Hindlimb muscle (tissue), 1 donor: ENCODE measurements around the gene TTYH3. TPM values are rescaled to one million over a fixed set of nuclear protein-coding genes. Genes with fewer than 3 reads are reported as not detected.

Experiments used
- DNase-seq: peaks from one replicate; pipeline ENCODE4 v3.0.0-alpha.2; 2013
- polyA plus RNA-seq: library from polyadenylated mRNA; unstranded; fragments of 120-200 nt; gene quantifications from one replicate; pipeline ENCODE4 v1.2.1, GENCODE V29; 2013; ENCODE audit not compliant: insufficient read length

Gene TTYH3
- polyA plus RNA-seq, 1 donor = 83.4 TPM

DNA sequence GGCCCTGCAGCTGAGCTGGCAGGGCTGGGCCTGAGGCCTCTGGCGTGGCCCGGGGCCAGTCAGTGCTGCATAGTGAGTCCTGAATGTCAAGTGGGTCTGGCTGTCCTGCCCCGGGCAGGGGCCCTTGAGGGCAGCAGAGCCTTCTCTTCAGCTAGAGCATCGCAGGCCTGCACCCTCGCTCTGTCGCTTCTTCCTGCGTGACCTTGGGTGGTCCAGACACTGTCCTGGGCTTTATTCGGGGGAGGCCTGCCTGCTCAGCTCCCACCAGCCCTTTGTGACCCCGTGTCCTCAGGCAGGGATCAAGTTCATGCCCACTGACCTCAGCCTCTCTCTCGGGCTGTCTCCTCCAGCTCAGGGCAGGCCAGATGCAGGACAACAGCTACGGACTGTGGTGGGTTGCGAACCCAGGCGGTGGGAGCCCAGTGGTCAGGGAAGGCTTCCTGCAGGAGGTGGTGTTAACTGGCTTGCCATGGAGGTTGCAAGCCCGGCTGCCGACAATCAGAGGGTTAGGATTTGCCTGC, 3.4 kb downstream of the TTYH3 start:
- no peak for DNase-seq

DNA sequence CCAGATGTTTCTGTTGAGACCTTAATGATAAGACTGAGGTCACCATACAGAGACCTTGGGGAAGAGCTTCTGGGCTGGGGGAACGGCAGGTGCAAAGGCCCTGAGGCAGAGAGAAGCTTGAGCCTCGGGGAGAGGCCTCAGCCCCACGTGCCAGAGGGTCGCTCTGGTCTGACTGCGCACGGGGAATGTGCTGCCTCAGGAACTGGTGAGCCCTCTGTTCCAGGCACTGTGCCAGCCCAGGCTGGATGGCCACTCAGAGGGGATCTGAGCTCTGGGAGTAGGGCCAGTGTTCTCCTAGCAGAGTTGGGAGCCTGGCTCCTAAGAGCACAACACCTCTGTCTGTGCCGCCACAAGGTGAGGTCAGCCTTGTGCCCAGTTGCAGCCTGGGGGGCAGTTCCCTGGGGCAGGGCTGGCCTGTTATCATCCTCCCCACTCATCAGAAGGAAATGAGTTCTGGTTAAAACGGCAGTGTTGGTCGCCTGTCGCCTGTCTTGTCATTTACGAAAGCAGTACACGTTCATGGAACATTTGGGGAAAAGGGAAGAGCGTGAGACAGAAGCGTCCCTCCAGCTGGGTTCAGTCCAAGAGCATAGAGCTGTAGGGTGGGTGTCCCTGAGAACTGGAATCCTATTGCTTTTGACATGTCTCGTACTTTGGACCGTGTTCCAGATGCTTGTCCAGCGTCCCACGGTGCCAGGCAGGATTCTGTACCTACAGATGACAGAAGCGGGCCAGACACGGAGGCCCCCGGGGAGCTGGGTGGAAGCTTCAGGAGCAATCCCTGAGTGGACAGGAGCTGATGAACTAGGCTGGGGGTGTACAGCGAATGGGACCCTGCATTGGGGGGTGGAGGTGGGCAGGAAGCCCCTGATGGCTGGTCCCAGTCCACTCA, 4.3 kb downstream of the TTYH3 start:
- DNase-seq = no peak

GRCh38 chr7:2637066-2637471, 5.3 kb downstream of the TTYH3 start:
- no peak for DNase-seq

GRCh38 chr7:2637505-2638223, 5.9 kb downstream of the TTYH3 start:
- DNase-seq = no peak

DNA sequence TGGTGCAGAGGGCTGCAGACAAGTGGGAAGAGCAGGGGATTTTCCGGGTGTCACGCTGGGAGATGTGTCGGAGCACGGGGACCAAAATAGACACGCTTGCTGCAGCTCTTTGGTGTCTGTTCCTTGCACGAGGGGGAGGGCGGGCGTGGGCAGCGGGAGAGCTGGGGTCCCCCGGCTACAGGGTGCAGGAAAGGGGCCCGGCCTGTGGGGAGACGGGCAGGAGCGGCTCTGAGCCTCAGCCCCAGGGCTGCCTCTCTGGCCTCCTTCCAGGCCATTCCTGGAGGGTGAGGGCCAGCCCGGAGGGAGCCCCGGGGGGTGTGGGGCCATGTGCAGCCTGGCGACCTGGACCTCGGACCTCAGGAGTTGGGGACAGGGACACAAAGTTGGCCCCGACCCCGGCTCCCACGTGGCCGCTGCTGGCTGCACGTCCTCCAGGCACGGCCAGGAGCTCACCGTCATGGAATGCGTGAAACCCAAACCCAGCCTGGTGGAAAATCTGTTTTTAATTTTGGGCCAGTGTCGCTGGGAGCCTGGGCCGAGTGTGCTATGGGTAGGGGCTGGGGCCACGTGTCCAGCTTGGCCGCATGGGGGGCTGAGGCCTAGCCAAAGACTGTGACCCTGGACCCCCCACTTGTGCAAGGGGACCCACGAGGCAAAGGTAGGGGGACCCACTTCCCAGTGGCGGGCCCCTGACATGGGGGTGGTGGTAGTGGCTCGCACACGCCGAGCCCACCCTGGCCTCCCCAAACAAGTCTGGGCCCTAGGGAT, 6.6 kb downstream of the TTYH3 start:
- DNase-seq = peak; percentile 82

GRCh38 chr7:2639181-2639681, 7.4 kb downstream of the TTYH3 start:
- DNase-seq = no peak

DNA sequence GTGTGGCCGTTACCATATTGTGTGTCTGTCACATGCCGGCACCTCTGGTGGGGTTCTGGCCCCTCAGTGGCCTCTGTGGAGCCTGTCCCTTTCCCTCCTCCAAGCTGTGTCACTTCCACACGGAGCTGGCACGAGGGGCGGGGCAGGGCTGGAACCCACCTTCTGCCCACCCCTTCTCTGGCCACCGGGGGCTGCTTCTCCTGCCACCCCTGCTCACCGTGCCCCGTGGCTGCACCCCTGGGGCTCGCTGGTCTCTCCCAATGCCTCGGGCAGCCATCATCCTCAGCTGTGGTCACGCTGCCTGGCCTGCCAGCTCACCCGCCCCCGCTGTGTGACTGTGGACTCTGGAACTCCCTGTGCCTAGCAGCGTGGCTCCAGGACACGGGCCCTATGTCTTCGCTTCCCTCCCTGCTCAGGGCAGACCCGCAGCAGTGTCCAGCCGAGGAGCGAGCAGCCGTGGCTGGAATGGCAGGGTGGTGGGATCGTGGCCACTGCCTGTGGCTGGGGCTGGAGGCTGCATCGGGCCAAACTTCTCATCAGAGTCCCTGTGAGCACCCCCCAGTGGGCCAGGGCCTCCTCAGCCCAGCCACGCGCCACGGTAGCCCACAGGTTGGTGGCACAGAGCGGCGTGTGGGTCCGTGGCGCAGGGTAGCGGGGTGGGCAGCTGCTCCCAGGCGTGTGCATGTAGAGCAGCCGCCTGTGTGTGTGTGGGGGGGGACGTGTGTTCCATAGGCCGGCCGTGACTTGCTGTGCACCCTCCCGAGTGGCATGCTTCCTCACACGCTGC, 8.1 kb downstream of the TTYH3 start:
- DNase-seq = no peak

GRCh38 chr7:2640482-2640830, 8.7 kb downstream of the TTYH3 start:
- no peak for DNase-seq

DNA sequence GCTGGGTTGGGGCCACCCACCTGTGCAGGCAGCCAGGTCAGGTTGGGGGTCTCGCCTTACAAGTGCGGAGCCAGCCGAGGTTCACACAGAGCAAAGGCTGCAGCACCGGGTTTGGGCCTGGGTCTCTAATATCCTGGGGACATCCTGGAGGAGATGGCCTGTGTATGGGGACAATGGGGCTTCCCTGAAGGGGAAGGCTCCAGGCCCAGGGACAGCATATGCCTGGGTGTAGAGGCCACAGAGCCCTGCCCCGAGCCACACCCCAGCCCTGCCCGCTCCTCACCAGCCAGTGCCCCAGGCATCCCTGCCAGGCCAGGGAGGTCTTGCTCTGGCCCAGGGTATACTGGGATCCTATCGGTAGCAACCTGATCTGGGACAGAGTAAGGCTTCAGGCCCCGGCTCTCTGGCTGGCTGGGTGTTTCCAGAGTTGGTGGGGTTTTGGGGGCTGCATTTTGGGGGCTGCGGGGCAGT, 9.1 kb downstream of the TTYH3 start:
- DNase-seq = no peak

DNA sequence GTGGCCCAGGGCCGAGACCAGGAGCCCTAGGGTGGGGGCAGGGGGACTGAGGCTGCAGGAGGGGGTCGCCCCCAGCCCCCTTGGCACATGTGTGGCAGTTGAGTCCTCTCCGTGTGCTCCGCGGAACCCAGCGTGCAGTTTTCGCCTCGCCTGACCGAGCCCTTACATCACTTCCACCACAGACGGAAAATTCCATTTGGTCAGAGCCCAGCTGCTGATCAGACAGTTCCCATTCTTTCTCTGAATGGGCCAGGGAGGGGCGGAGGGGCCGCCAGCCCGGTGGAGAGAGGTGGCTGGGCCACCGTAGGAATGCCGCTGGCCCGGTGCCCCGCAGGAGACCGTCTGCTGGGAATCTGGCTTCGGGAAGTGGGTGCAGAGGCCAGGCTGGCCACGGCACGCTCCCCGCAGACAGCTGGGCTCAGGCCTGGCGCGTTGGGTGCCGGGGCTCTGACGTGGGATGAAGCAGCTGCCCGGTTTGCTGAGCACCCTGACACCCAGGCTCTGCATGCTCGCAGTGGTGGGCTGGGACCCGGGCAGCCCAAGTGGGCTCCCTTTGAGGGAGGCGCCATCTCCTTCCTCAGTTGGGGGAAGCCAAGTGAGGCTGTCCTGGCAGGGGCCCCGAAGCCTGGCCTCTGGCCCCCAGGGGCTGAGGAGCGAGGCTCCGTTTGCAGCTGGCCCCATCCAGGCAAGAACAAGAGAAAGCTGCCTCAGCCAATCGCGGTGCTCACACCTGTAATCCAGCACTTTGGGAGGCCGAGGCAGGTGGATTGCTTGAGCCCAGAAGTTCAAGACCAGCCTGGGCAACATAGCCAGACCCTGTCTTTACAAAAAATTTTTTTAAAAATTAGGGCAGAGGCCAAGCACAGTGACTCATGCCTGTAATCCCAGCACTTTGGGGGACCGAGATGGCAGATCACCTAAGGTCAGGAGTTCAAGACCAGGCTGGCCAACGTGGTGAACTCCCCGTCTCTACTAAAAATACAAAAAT, 9.9 kb downstream of the TTYH3 start:
- peak; percentile 96 for DNase-seq

- no peak for DNase-seq
Measured at GRCh38 chr7:2643386-2644219, 11.8 kb downstream of the TTYH3 start.

DNA sequence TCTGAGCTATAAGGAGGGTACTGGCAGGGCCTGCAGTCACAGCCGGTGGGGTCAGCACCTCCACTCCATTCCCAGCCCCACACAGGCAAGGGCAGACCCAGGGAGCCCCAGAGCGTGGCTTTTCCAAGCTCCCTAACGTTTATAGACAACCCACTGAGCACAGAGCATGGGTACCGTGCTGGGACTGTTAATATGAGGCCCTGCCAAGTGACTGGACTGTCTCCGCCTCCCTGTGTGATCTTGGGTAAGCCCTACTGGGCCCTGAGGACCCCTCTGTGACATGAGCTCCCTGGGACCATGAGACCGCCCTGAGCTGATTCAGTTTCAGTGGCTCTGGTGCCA, 12.4 kb downstream of the TTYH3 start:
- DNase-seq = no peak

DNA sequence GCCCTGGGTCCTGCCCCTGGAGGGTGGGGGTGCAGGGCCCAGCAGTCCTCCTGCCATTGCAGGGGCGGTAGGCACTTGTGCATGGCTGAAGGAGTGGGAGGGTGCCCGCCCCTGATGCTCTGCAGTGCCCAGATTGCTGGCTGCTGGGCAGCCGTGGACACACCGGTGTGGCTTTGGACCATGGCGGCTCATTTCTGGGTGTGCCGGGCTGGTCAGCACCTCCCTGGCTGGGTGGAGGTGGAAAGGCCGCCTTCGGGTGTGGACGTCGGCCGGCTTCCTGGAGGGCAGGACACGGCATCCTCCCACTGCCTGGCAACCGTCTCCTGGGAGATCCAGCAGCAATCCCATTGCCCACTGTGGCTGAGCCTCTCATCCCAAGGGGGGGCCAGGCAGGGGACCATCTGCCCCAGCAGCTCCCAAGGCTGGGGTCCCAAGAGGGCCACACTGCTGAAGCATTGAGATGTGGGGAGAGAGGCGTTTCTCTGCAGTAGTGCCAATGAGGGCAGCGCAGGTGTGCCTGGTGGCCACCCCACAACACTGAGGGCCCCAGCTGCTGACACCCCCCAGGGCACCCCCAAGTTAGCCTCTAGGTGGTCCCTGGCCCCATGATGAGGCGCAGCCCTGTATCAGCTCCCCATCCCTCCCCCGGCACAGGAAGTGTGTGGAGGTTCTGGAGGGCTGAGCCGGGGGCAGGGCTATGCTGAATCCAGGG, 12.9 kb downstream of the TTYH3 start:
- no peak for DNase-seq

GRCh38 chr7:2645274-2645868, 13.6 kb downstream of the TTYH3 start:
- no peak for DNase-seq

DNA sequence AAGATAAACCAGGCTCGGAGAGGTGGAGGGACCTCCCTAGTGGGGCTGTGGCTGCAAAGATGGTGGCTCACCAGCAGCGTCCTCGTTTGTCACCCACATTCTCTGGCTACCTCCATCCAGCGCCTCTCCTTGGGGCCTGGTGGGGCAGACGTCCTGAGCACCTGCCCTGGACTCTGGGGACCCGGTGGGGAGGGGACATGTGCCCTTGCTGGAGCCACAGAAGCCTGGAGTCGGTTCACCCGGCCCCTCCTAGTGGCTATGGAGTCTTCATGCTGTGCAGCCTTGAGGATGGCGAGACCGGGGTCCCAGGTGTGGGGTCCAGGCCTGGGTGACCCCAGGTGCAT, 14.5 kb downstream of the TTYH3 start:
- no peak for DNase-seq

- DNase-seq = no peak
Measured at GRCh38 chr7:2646680-2647571, 15.1 kb downstream of the TTYH3 start.

DNA sequence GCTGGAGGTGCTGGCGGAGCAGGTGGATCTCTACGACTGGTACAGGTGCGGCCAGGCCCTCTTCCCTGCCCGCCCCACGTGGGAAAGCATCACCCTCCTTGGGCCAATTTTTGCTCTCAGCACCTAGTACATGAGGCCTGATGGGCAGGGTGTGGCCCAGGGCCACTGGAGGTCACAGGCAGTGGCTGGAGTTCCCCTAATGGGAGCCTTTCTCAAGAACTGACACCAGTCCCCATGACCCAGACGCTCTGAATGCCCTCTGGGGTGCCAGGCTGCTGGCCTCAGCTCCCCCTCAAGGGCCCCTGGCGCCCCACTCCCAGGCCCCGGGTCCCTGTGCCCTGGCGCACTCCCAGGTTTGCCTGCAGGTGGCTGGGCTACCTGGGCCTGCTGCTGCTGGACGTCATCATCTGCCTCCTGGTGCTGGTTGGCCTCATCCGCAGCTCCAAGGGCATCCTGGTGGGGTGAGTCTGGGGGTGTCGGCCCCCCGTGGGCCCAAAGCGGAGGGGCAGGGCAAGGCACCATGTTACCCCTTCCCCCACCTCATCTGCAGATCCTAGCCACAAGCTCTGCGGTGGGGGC, 15.9 kb downstream of the TTYH3 start:
- DNase-seq = no peak
